Umbilical cord (tissue), 2 donors: ENCODE results near the gene ANKMY1. TPM values are rescaled to one million over a fixed set of nuclear protein-coding genes. Genes with fewer than 3 reads are reported as not detected.

Experiments
- DNase-seq: peaks from one replicate; pipeline ENCODE4 v3.0.0-alpha.2; 2015; ENCODE audit warnings: low spot score
- total RNA-seq: library from RNA; depleted of rRNA; stranded (reverse); fragments of >200 nt; gene quantifications from one replicate; pipeline ENCODE4 v1.2.3, GENCODE V29; 2014; ENCODE audit warnings: low replicate concordance; ENCODE audit not compliant: insufficient read depth

Gene ANKMY1
- total RNA-seq, 1 donor from 2014 or later, result 14.2 TPM

GRCh38 chr2:240579771-240580614, 22.2 kb upstream of the ANKMY1 start:
- peak; percentile 75 for DNase-seq

- no peak for DNase-seq
These were observed 21.4 kb upstream of the ANKMY1 start for GRCh38 chr2:240579071-240579762.

GRCh38 chr2:240578488-240578887, 20.7 kb upstream of the ANKMY1 start:
- DNase-seq, result no peak

- DNase-seq, result no peak
These were observed 20.3 kb upstream of the ANKMY1 start for GRCh38 chr2:240578110-240578450.

- DNase-seq, result no peak
These were observed 19.7 kb upstream of the ANKMY1 start for GRCh38 chr2:240577281-240578109.

GRCh38 chr2:240576436-240577205, 18.8 kb upstream of the ANKMY1 start:
- DNase-seq, result no peak

- no peak for DNase-seq
These were observed 18.2 kb upstream of the ANKMY1 start for GRCh38 chr2:240576036-240576435.

GRCh38 chr2:240575101-240575965, 17.5 kb upstream of the ANKMY1 start:
- DNase-seq, result no peak

- DNase-seq, result no peak
These were observed 16.8 kb upstream of the ANKMY1 start for GRCh38 chr2:240574386-240575100.

GRCh38 chr2:240573516-240574385, 16.0 kb upstream of the ANKMY1 start:
- no peak for DNase-seq

- DNase-seq, result no peak
These were observed 15.3 kb upstream of the ANKMY1 start for GRCh38 chr2:240573071-240573515.

- no peak for DNase-seq
These were observed 14.6 kb upstream of the ANKMY1 start for GRCh38 chr2:240572141-240573031.

- DNase-seq, result no peak
These were observed 13.7 kb upstream of the ANKMY1 start for GRCh38 chr2:240571314-240571973.

GRCh38 chr2:240570531-240571313, 12.9 kb upstream of the ANKMY1 start:
- DNase-seq, result no peak

- DNase-seq, result no peak
These were observed 12.3 kb upstream of the ANKMY1 start for GRCh38 chr2:240569998-240570530.

- no peak for DNase-seq
These were observed 11.8 kb upstream of the ANKMY1 start for GRCh38 chr2:240569523-240569997.
